Stomach smooth muscle (tissue), 2 donors: ENCODE results near the gene RBM10.

Experiments used
- H3K27ac ChIP-seq: one replicate; pipeline ENCODE4 v1.7.0; 2013; ENCODE audit warnings: mild to moderate bottlenecking, low read length, inconsistent platforms
- H3K27me3 ChIP-seq, 2 donors: one replicate each; pipeline ENCODE4 v1.7.0; 2013; ENCODE audit warnings: low read length in 2 of 2; ENCODE audit not compliant: insufficient read depth in 2 of 2, control insufficient read depth in 1 of 2
- H3K36me3 ChIP-seq, 2 donors: one replicate each; pipeline ENCODE4 v1.7.0; 2013; ENCODE audit warnings: low read length in 2 of 2; ENCODE audit not compliant: control insufficient read depth in 2 of 2, insufficient read depth in 2 of 2
- H3K4me1 ChIP-seq: one replicate; pipeline ENCODE4 v1.7.0; 2013; ENCODE audit warnings: low read length; ENCODE audit not compliant: control insufficient read depth, insufficient read depth
- H3K4me3 ChIP-seq, 2 donors: one replicate each; pipeline ENCODE4 v1.7.0; 2013; ENCODE audit warnings: low read length in 2 of 2
- H3K9ac ChIP-seq, 2 donors: one replicate each; pipeline ENCODE4 v1.7.0; 2013; ENCODE audit warnings: low read length in 2 of 2, mild to moderate bottlenecking in 1 of 2
- H3K9me3 ChIP-seq, 2 donors: one replicate each; pipeline ENCODE4 v1.7.0; 2013; ENCODE audit warnings: low read length in 2 of 2; ENCODE audit not compliant: control insufficient read depth in 2 of 2
- donor health status: healthy.
- donor health status: Pancreatic carcinoma.

The RBM10 gene

DNA sequence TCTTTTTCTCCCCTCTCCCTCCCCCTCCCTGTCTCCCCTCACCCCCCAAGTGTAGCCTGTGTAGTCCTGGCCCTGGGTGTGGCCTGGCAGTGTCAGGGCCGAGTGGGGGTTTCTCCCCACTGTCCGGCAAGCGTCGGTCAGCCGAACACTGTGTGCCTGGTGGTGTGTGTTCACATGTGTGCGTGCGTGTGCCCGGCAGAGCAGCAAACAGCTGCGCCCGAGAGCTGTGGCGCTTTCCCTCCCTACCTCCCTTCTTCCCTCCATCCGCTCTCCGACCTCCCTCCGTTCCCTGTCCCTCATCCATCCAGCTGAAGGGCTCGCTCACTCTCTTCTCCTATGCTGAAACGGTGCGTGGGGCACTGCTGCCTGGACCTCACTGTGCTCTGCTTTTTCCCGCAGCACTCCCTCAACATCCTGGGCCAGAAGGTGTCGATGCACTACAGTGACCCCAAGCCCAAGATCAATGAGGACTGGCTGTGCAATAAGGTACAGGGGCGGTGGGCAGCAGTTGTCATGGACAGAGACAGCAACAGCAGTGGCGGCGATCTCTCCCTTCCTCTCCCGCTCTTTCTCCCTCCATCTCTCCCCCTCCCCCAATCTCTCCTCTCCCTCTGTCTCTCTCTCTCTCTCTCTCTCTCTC lies 31.2 kb downstream of the RBM10 start:
- no peaks in the 10 kb centered on the region for H3K9me3 ChIP-seq
- H3K4me1 ChIP-seq = peaks cover 16% of the 10 kb centered on the region
- peaks cover 26 to 41% of the 10 kb centered on the region in 2 donors for H3K36me3 ChIP-seq
- H3K9ac ChIP-seq = no peak overlapping the region
- H3K27me3 ChIP-seq = peaks cover 0 to 16% of the 10 kb centered on the region in 2 donors
- H3K4me3 ChIP-seq = no peak overlapping the region
- no peak overlapping the region for H3K27ac ChIP-seq

GRCh38 chrX:47177079-47177478 lies 32.1 kb downstream of the RBM10 start:
- Histone ChIP-seq H3K36me3 (peaks cover 34 to 48% of the 10 kb centered on the region in 2 donors), H3K27me3 (peaks cover 0 to 17% of the 10 kb centered on the region in 2 donors), H3K9me3 (no peaks in the 10 kb centered on the region), H3K4me1 (peaks cover 16% of the 10 kb centered on the region), H3K27ac (no peak overlapping the region), H3K9ac (no peak overlapping the region), H3K4me3 (no peak overlapping the region)

DNA sequence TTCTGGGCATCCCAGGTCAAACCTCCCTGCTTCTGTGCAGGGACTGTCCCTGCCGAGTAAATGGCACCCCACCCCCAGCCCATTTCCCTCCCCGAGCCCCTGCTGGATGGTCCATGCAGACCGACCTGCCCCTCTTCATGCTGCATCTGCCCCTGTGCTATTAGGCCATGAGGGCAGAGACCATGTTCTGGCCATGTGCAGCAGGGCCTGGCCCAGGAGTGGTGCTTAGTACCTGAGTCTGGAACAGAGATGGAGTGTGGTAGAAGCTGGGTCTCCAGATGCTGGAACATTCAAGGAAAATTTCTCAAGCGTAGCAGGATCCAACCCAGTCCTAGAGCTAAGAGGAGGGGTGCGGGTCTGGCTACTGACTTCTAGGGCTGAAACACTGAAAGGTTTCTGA lies 33.3 kb downstream of the RBM10 start:
- H3K9me3 ChIP-seq = no peaks in the 10 kb centered on the region
- H3K27me3 ChIP-seq = peaks cover 0 to 21% of the 10 kb centered on the region in 2 donors
- no peak overlapping the region for H3K9ac ChIP-seq
- H3K4me1 ChIP-seq = peaks cover 16% of the 10 kb centered on the region
- no peak overlapping the region for H3K27ac ChIP-seq
- no peak overlapping the region for H3K4me3 ChIP-seq
- H3K36me3 ChIP-seq = peaks cover 34 to 49% of the 10 kb centered on the region in 2 donors

DNA sequence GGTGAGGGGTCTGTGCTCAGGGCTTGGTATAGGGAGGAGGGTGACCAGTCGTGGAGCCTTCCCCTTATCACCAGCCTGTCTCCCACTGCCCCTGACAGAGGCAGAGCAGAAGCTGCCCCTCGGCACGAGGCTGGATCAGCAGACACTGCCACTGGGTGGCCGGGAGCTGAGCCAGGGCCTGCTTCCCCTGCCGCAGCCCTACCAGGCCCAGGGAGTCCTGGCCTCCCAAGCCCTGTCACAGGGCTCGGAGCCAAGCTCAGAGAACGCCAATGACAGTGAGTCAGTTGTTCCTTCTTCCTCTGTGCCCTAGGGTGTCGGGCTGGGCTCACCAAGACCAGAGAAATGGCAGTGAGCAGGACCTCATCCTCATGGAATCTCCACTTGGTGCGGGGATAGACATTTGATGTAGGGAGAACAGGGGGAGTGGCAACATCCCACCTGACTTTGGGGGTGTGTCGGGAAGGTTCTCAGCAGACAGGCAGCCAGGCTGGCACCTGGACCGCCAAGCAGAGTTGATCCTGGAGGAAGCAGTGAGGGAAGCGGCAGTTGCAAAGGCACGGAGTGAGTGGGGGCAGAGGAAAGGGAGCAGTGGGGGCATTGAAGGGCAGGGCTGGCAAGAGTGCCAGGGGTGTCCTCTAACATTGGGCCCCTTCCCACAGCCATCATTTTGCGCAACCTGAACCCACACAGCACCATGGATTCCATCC lies 34.4 kb downstream of the RBM10 start:
- H3K27me3 ChIP-seq = peaks cover 0 to 21% of the 10 kb centered on the region in 2 donors
- peaks cover 34 to 43% of the 10 kb centered on the region in 2 donors for H3K36me3 ChIP-seq
- peak overlapping the region; percentile 41 for H3K27ac ChIP-seq

DNA sequence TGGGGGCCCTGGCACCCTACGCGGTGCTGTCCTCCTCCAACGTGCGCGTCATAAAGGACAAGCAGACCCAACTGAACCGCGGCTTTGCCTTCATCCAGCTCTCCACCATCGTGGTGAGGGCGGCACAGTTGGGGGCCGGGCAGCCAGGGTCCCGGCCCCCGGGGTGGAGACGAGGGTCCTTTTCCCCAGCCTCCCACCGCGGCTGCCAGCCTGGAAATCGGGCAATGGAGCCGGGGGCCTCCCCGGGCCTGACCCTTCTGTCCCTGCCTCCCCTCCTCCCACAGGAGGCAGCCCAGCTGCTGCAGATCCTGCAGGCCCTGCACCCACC lies 34.9 kb downstream of the RBM10 start:
- H3K4me3 ChIP-seq = no peak overlapping the region
- peak overlapping the region; percentile 41 for H3K27ac ChIP-seq
- no peak overlapping the region for H3K9ac ChIP-seq
- H3K36me3 ChIP-seq = peaks cover 34 to 43% of the 10 kb centered on the region in 2 donors
- no peaks in the 10 kb centered on the region for H3K9me3 ChIP-seq
- peaks cover 16% of the 10 kb centered on the region for H3K4me1 ChIP-seq
- peaks cover 0 to 22% of the 10 kb centered on the region in 2 donors for H3K27me3 ChIP-seq

More for the DNA sequence above, 34.4 kb downstream of the RBM10 start:
- Histone ChIP-seq H3K4me3 (no peak overlapping the region), H3K9me3 (no peaks in the 10 kb centered on the region), H3K4me1 (peaks cover 16% of the 10 kb centered on the region), H3K9ac (no peak overlapping the region)

DNA sequence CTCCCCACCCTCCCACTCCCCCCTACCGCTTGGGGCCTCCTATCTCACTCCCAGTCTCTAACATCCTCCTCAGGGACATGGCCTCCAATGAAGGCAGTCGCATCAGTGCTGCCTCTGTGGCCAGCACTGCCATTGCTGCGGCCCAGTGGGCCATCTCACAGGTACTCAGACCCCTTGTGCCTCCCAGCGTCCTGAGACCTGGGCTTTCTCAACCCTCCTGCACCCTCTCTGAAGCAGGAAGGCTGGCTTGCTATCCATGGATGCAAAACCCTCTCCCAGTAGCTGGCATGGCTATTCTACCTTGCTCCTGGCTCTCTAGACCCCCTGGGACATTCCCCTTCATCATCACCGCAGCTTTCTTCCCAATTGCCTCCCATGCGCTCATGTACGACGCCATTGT lies 35.3 kb downstream of the RBM10 start:
- Histone ChIP-seq H3K4me1 (peaks cover 16% of the 10 kb centered on the region), H3K27ac (no peak overlapping the region), H3K9me3 (no peaks in the 10 kb centered on the region), H3K27me3 (peaks cover 0 to 22% of the 10 kb centered on the region in 2 donors), H3K4me3 (no peak overlapping the region), H3K36me3 (peaks cover 34 to 38% of the 10 kb centered on the region in 2 donors), H3K9ac (no peak overlapping the region)

- Histone ChIP-seq H3K36me3 (peaks cover 30 to 40% of the 10 kb centered on the region in 2 donors), H3K9ac (no peak overlapping the region), H3K9me3 (no peaks in the 10 kb centered on the region), H3K27me3 (peaks cover 0 to 20% of the 10 kb centered on the region in 2 donors), H3K4me3 (no peak overlapping the region), H3K27ac (no peak overlapping the region), H3K4me1 (peaks cover 16% of the 10 kb centered on the region)
These were observed 36.3 kb downstream of the RBM10 start for GRCh38 chrX:47181301-47181700.

DNA sequence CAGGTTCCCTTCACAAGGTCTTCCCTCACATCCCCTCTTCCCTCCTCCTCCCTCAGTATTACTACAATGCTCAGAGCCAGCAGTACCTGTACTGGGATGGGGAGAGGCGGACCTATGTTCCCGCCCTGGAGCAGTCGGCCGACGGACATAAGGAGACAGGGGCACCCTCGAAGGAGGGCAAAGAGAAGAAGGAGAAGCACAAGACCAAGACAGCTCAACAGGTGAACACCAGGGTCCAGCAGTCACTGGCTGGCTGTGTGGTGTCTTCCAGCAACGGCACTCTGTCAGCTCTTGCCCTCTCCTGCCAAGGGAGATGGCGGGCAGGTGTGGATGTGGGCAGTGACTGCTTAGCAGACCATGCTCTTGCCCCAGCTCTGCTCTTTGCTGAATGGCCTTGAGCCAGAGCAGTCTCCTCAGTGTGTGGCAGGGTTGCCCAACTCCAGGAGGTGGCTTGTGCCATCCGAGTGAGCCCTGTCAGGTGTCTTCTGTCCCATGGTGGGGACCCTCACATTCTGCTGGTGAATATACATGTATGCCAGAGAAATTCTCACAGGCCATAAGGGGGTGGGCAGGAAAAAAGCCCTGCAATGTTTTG lies 37.2 kb downstream of the RBM10 start:
- peaks cover 21 to 34% of the 10 kb centered on the region in 2 donors for H3K36me3 ChIP-seq
- no peaks in the 10 kb centered on the region for H3K9me3 ChIP-seq
- no peak overlapping the region for H3K27ac ChIP-seq
- peaks cover 16% of the 10 kb centered on the region for H3K4me1 ChIP-seq
- peaks cover 0 to 23% of the 10 kb centered on the region in 2 donors for H3K27me3 ChIP-seq
- H3K9ac ChIP-seq = no peak overlapping the region
- H3K4me3 ChIP-seq = no peak overlapping the region

- H3K4me3 ChIP-seq = no peak overlapping the region
- H3K9me3 ChIP-seq = no peaks in the 10 kb centered on the region
- no peak overlapping the region for H3K9ac ChIP-seq
- peaks cover 3% of the 10 kb centered on the region for H3K4me1 ChIP-seq
- peaks cover 0 to 17% of the 10 kb centered on the region in 2 donors for H3K27me3 ChIP-seq
- no peak overlapping the region for H3K27ac ChIP-seq
- H3K36me3 ChIP-seq = peaks cover 20 to 28% of the 10 kb centered on the region in 2 donors
These were observed 39.5 kb downstream of the RBM10 start for GRCh38 chrX:47184486-47184885.

- H3K4me3 ChIP-seq = no peak overlapping the region
- H3K9me3 ChIP-seq = no peaks in the 10 kb centered on the region
- H3K9ac ChIP-seq = no peak overlapping the region
- H3K27ac ChIP-seq = no peak overlapping the region
- H3K27me3 ChIP-seq = peaks cover 0 to 17% of the 10 kb centered on the region in 2 donors
- no peaks in the 10 kb centered on the region for H3K4me1 ChIP-seq
- peaks cover 20 to 28% of the 10 kb centered on the region in 2 donors for H3K36me3 ChIP-seq
These were observed 40.2 kb downstream of the RBM10 start for GRCh38 chrX:47185241-47185640.
